ENCODE data around the gene PCNX1.

The PCNX1 gene

DNA sequence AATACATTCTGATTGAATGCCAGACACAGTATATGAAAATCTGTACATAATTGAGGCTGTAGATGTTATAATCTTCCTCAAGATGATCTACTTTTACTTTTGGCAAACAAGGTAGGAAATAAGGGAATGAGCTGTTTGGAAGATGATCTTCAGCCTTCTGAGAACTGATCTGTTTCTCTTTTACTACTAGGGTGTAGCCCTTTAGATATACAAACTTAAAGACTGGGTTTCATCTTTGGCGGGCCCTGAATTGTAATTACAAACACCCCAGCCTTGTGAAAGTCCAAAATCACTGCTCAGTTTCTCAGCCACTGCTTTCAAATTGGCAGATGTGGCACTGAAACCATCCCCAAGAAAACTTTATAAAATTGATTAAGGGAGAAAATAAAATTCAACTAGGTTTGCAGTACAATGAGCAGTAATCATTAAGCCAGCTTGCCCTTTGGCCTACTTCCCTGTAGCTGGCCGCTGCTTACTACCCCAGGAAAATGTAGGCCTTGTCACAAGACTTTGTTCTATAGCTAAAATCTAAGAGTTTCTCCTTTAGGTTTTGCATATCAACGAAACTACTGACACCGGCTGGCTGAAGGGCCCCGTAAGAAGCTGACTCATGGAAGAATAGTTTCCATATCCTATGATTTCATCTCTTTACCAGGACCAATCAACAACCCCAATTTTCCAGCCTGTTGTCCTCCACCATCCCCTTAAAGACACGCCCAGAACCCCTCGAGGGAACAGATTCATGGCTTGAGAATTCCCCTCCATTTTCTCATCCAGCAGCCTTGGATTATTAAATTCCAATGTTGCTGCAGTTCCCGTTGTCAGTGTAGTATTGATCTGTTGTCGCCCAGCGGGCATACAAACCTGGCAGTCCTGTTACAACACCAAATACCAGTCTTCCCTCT is 210.8 kb downstream of the PCNX1 start:
- TF ChIP-seq SIN3A (IDR thresholded peaks at IDR 0.05; ENCODE audit: borderline replicate concordance, insufficient read depth, low read length): no peak
- TF ChIP-seq FOXP2 (optimal IDR thresholded peaks at IDR 0.05; ENCODE audit: borderline replicate concordance, extremely low read depth, extremely low read length, insufficient read depth): no peak
- no peak for TF ChIP-seq TAF1 (IDR thresholded peaks at IDR 0.05; ENCODE audit: borderline replicate concordance, insufficient read depth, low read length)
- TF ChIP-seq POLR2AphosphoS5 (IDR thresholded peaks at IDR 0.05; ENCODE audit: low read depth, low read length): no peak
- TF ChIP-seq, protein P1, sequence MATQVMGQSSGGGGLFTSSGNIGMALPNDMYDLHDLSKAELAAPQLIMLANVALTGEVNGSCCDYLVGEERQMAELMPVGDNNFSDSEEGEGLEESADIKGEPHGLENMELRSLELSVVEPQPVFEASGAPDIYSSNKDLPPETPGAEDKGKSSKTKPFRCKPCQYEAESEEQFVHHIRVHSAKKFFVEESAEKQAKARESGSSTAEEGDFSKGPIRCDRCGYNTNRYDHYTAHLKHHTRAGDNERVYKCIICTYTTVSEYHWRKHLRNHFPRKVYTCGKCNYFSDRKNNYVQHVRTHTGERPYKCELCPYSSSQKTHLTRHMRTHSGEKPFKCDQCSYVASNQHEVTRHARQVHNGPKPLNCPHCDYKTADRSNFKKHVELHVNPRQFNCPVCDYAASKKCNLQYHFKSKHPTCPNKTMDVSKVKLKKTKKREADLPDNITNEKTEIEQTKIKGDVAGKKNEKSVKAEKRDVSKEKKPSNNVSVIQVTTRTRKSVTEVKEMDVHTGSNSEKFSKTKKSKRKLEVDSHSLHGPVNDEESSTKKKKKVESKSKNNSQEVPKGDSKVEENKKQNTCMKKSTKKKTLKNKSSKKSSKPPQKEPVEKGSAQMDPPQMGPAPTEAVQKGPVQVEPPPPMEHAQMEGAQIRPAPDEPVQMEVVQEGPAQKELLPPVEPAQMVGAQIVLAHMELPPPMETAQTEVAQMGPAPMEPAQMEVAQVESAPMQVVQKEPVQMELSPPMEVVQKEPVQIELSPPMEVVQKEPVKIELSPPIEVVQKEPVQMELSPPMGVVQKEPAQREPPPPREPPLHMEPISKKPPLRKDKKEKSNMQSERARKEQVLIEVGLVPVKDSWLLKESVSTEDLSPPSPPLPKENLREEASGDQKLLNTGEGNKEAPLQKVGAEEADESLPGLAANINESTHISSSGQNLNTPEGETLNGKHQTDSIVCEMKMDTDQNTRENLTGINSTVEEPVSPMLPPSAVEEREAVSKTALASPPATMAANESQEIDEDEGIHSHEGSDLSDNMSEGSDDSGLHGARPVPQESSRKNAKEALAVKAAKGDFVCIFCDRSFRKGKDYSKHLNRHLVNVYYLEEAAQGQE (IDR thresholded peaks at IDR 0.05; ENCODE audit: insufficient read depth in 1 of 2, low read depth in 2 of 2, low read length in 2 of 2): no peak

DNA sequence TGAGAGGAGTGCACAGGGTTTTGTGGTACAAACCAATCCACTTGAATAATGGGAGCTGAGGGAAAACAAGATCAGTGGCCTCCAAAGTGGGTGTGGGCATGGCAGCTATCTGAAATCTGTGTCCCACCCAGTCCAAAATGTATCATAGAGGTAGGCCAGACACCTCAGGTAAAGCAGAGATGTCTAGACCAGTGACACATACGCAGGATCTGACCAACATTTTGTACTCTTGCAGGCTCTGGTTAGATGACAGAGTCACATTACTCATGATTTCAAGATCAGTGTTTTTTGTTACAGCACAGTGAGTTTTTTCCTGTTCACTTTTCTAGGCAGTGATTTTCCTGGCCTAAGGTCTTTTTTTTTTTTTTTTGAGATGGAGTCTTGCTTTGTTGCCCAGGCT is 211.8 kb downstream of the PCNX1 start:
- TF ChIP-seq, protein P1 (IDR thresholded peaks at IDR 0.05; ENCODE audit: insufficient read depth in 1 of 2, low read depth in 2 of 2, low read length in 2 of 2): no peak
- TF ChIP-seq FOXP2 (optimal IDR thresholded peaks at IDR 0.05; ENCODE audit: borderline replicate concordance, extremely low read depth, extremely low read length, insufficient read depth) (no peak), POLR2AphosphoS5 (IDR thresholded peaks at IDR 0.05; ENCODE audit: low read depth, low read length) (no peak), SIN3A (IDR thresholded peaks at IDR 0.05; ENCODE audit: borderline replicate concordance, insufficient read depth, low read length) (no peak), TAF1 (IDR thresholded peaks at IDR 0.05; ENCODE audit: borderline replicate concordance, insufficient read depth, low read length) (no peak)

DNA sequence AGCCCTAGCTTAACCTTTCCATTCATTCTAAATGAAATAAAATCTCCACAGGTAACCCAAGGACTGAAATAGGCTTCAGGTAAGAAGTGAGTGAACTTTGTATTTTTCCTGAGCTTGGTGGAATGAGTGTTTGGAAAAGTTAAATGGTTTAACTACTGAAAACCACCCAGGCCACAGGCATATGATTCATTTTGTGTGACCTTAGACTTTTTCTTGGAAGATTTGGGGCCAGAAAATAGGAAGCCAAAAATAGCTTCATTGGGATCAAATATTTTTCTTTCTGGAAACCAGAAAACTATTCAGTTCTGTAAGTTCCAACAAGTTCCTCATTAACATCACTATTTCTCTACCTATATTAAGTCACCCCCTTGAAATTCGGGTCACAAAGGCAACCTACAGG is 212.6 kb downstream of the PCNX1 start:
- TF ChIP-seq TAF1 (IDR thresholded peaks at IDR 0.05; ENCODE audit: borderline replicate concordance, insufficient read depth, low read length) (no peak), FOXP2 (optimal IDR thresholded peaks at IDR 0.05; ENCODE audit: borderline replicate concordance, extremely low read depth, extremely low read length, insufficient read depth) (no peak), SIN3A (IDR thresholded peaks at IDR 0.05; ENCODE audit: borderline replicate concordance, insufficient read depth, low read length) (no peak), POLR2AphosphoS5 (IDR thresholded peaks at IDR 0.05; ENCODE audit: low read depth, low read length) (no peak)
- TF ChIP-seq, protein P1 (IDR thresholded peaks at IDR 0.05; ENCODE audit: insufficient read depth in 1 of 2, low read depth in 2 of 2, low read length in 2 of 2): no peak

DNA sequence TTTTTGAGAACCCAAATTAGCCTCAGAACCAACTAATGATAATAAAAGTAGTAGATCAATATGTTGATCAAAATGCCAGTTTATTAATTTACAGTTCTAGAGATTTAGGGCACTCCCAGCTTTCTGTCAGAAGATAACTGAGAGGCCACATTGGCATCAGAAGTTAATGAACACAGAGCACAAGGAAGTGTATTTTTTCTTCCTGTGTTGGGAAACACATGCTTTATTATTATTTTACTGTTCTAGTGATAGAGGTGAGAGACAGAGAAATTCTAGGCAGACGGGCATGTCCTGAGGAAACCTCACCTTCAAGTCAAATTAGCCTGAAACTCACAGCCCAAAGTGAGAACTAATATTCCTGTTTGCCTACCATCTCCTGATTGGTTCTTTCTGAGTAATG is 213.7 kb downstream of the PCNX1 start:
- TF ChIP-seq, protein P1 (IDR thresholded peaks at IDR 0.05; ENCODE audit: insufficient read depth in 1 of 2, low read depth in 2 of 2, low read length in 2 of 2): no peak
- no peak for TF ChIP-seq SIN3A (IDR thresholded peaks at IDR 0.05; ENCODE audit: borderline replicate concordance, insufficient read depth, low read length)
- no peak for TF ChIP-seq FOXP2 (optimal IDR thresholded peaks at IDR 0.05; ENCODE audit: borderline replicate concordance, extremely low read depth, extremely low read length, insufficient read depth)
- TF ChIP-seq POLR2AphosphoS5 (IDR thresholded peaks at IDR 0.05; ENCODE audit: low read depth, low read length): no peak
- TF ChIP-seq TAF1 (IDR thresholded peaks at IDR 0.05; ENCODE audit: borderline replicate concordance, insufficient read depth, low read length): no peak

All from PFSK-1 (cell line).